H9 (cell line): Measurements from ENCODE around the gene P2RY8. TPM values are rescaled to one million over a fixed set of nuclear protein-coding genes. Genes with fewer than 3 reads are reported as not detected.

Experiments
- DNase-seq: peaks from one replicate; pipeline ENCODE4 v3.0.0-alpha.2; 2017
- H2AFZ ChIP-seq: one replicate; pipeline ENCODE4 v1.6.1; 2013; ENCODE audit warnings: mild to moderate bottlenecking, low read length, control low read depth, moderate library complexity
- H2AK5ac ChIP-seq: 2 replicates; pipeline ENCODE4 v1.6.1; 2013; ENCODE audit warnings: low read length, control low read depth, mixed read lengths; ENCODE audit not compliant: insufficient read length
- H2BK120ac ChIP-seq: one replicate; pipeline ENCODE4 v1.6.1; 2013; ENCODE audit warnings: low read depth, mild to moderate bottlenecking, low read length, control low read depth, inconsistent platforms; ENCODE audit not compliant: poor library complexity, severe bottlenecking
- H2BK12ac ChIP-seq: 2 replicates; pipeline ENCODE4 v1.6.1; 2013; ENCODE audit warnings: low read length, control low read depth, mixed read lengths, low read depth; ENCODE audit not compliant: insufficient read length
- H2BK15ac ChIP-seq: 2 replicates; pipeline ENCODE4 v1.6.1; 2013; ENCODE audit warnings: low read depth, low read length, control low read depth
- H2BK20ac ChIP-seq: one replicate; pipeline ENCODE4 v1.6.1; 2013; ENCODE audit warnings: low read depth, mild to moderate bottlenecking, low read length, control low read depth, inconsistent platforms; ENCODE audit not compliant: poor library complexity, severe bottlenecking
- H2BK5ac ChIP-seq: 2 replicates; pipeline ENCODE4 v1.6.1; 2013; ENCODE audit warnings: low read length, control low read depth, mixed read lengths; ENCODE audit not compliant: insufficient read length
- H3K14ac ChIP-seq: 2 replicates; pipeline ENCODE4 v1.6.1; 2013; ENCODE audit warnings: low read length, control low read depth; ENCODE audit not compliant: insufficient read depth
- H3K18ac ChIP-seq: 2 replicates; pipeline ENCODE4 v1.6.1; 2013; ENCODE audit warnings: low read depth, mild to moderate bottlenecking, mixed read lengths, low read length, control low read depth; ENCODE audit not compliant: insufficient read length
- H3K23ac ChIP-seq: 2 replicates; pipeline ENCODE4 v1.6.1; 2013; ENCODE audit warnings: low read length, control low read depth, mixed read lengths, low read depth; ENCODE audit not compliant: insufficient read length
- H3K23me2 ChIP-seq: 2 replicates; pipeline ENCODE4 v1.6.1; 2013; ENCODE audit warnings: low read depth, mild to moderate bottlenecking, mixed read lengths, low read length, control low read depth; ENCODE audit not compliant: insufficient read length, poor library complexity, severe bottlenecking
- H3K27ac ChIP-seq: 2 replicates; pipeline ENCODE4 v1.5.1; 2013; ENCODE audit warnings: low read length, control low read depth, mixed read lengths, low read depth; ENCODE audit not compliant: insufficient read length
- H3K27me3 ChIP-seq: 2 replicates; pipeline ENCODE4 v1.6.1; 2013; ENCODE audit warnings: low read length, control low read depth, inconsistent platforms; ENCODE audit not compliant: insufficient read depth
- H3K4ac ChIP-seq: 2 replicates; pipeline ENCODE4 v1.6.1; 2013; ENCODE audit warnings: low read depth, mild to moderate bottlenecking, control low read depth, inconsistent platforms, low read length, moderate library complexity
- H3K4me1 ChIP-seq: 2 replicates; pipeline ENCODE4 v1.6.1; 2013; ENCODE audit warnings: low read length, control low read depth, inconsistent platforms; ENCODE audit not compliant: insufficient read depth
- H3K4me2 ChIP-seq: 2 replicates; pipeline ENCODE4 v1.6.1; 2013; ENCODE audit warnings: low read length, control low read depth, mixed read lengths; ENCODE audit not compliant: insufficient read length, insufficient read depth
- H3K56ac ChIP-seq: 2 replicates; pipeline ENCODE4 v1.6.1; 2013; ENCODE audit warnings: low read depth, mild to moderate bottlenecking, mixed read lengths, low read length, control low read depth; ENCODE audit not compliant: insufficient read length
- H3K79me1 ChIP-seq: 2 replicates; pipeline ENCODE4 v1.6.1; 2013; ENCODE audit warnings: low read depth, mild to moderate bottlenecking, moderate library complexity, low read length, control low read depth, inconsistent platforms; ENCODE audit not compliant: insufficient read depth, poor library complexity, severe bottlenecking
- H3K79me2 ChIP-seq: 2 replicates; pipeline ENCODE4 v1.6.1; 2013; ENCODE audit warnings: low read length, control low read depth, inconsistent platforms; ENCODE audit not compliant: insufficient read depth
- H3K9ac ChIP-seq: 2 replicates; pipeline ENCODE4 v1.6.1; 2013; ENCODE audit warnings: low read length, control low read depth, mixed read lengths; ENCODE audit not compliant: insufficient read length; ENCODE audit errors: extremely low read depth
- H3K9me3 ChIP-seq: one replicate; pipeline ENCODE4 v1.6.1; 2013; ENCODE audit warnings: low read depth, low read length, inconsistent platforms; ENCODE audit not compliant: control insufficient read depth
- H3T11ph ChIP-seq: one replicate; pipeline ENCODE4 v1.6.1; 2013; ENCODE audit warnings: mild to moderate bottlenecking, low read length, control low read depth, inconsistent platforms
- H4K20me1 ChIP-seq: one replicate; pipeline ENCODE4 v1.6.1; 2013; ENCODE audit not compliant: control insufficient read depth, insufficient read length, insufficient read depth
- H4K5ac ChIP-seq: 2 replicates; pipeline ENCODE4 v1.6.1; 2013; ENCODE audit warnings: low read depth, mild to moderate bottlenecking, mixed read lengths, low read length, control low read depth; ENCODE audit not compliant: insufficient read length
- H4K8ac ChIP-seq: replicated peaks from 2 replicates; pipeline ENCODE4 v1.6.1; 2013; ENCODE audit warnings: low read length, control low read depth, mixed read lengths, low read depth; ENCODE audit not compliant: insufficient read length
- H4K91ac ChIP-seq: 2 replicates; pipeline ENCODE4 v1.6.1; 2013; ENCODE audit warnings: low read depth, mild to moderate bottlenecking, moderate library complexity, mixed read lengths, low read length, control low read depth; ENCODE audit not compliant: insufficient read length
- H3K27ac Mint-ChIP-seq, 3 experiments: 2 replicates in 2 of 3; 3 replicates in 1 of 3; pipeline ENCODE4 v1.8.0; 2020 to 2021; ENCODE audit warnings: mixed read lengths in 3 of 3, mild to moderate bottlenecking in 1 of 3, moderate library complexity in 1 of 3
- H3K27me3 Mint-ChIP-seq: 2 replicates; pipeline ENCODE4 v1.8.0; 2021; ENCODE audit warnings: low read depth, mild to moderate bottlenecking, moderate library complexity, mixed read lengths
- H3K36me3 Mint-ChIP-seq, 3 experiments: 2 replicates in 2 of 3; 3 replicates in 1 of 3; pipeline ENCODE4 v1.8.0; 2020 to 2021; ENCODE audit warnings: low read depth in 3 of 3, mixed read lengths in 3 of 3; ENCODE audit not compliant: insufficient read depth in 1 of 3
- H3K4me1 Mint-ChIP-seq, 2 experiments: 2 replicates each; pipeline ENCODE4 v1.8.0; 2020; ENCODE audit warnings: mixed read lengths in 2 of 2
- H3K4me3 Mint-ChIP-seq, 2 experiments: 2 replicates in 1 of 2; 3 replicates in 1 of 2; pipeline ENCODE4 v1.8.0; 2020 to 2021; ENCODE audit warnings: mild to moderate bottlenecking in 2 of 2, mixed read lengths in 2 of 2, moderate library complexity in 1 of 2
- H3K9me3 Mint-ChIP-seq, 2 experiments: 2 replicates in 1 of 2; 3 replicates in 1 of 2; pipeline ENCODE4 v1.8.0; 2020; ENCODE audit warnings: mild to moderate bottlenecking in 2 of 2, mixed read lengths in 2 of 2, moderate library complexity in 1 of 2
- WGBS: extraction: QIAGEN DNeasy Blood & Tissue Kit; methylation state at CpG from one replicate; pipeline ENCODE4 v1.1.7; 2013; ENCODE audit warnings: missing lambda C conversion rate, low lambda C conversion rate, mixed read lengths; ENCODE audit not compliant: insufficient read length; ENCODE audit errors: extremely low coverage; 5-methylcytosine and 5-hydroxymethylcytosine counted together
- total RNA-seq: library from RNA; stranded (reverse); gene quantifications from 2 replicates; pipeline ENCODE4 v1.2.1, GENCODE V29; 2021
- TF ChIP-seq, protein P1 (sequence below): fragments of 200-600 bp; sonication (generic); conservative IDR thresholded peaks from 3 replicates; pipeline ENCODE4 v1.8.0; 2021; ENCODE audit warnings: antibody characterized with exemption, mild to moderate bottlenecking

The P2RY8 gene
- total RNA-seq, 1 experiment from 2014 or later, result not detected

DNA sequence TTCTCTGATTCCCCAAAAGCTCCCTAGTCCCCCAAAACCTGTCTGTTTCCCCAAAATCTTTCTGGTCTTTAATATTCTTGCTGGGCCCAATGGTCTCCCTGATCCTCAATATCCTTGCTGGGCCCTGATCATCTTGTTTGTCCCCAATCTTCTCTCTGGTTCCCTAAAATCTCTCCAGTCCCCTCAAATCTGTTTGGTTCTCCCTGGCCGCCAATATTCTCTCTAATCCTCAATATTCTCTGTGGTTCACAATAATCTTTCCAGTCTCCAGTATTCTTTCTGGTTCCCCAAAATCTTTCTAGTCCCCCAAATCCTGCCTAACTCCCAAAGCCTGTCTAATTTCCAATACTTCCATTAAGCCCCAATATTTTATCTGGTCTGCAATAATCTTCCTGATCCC lies 18.5 kb downstream of the P2RY8 start:
- no peaks in the 10 kb centered on the region; the same call in 1 of the 2 replicates for H3K4me1 ChIP-seq
- H4K91ac ChIP-seq, result no peak overlapping the region
- H2AK5ac ChIP-seq, result no peak overlapping the region
- no peak overlapping the region for H4K5ac ChIP-seq
- no peaks in the 10 kb centered on the region for H4K20me1 ChIP-seq
- H3K9me3 Mint-ChIP-seq, result peaks cover 13 to 16% of the 10 kb centered on the region in 2 experiments
- no peak overlapping the region for H2BK12ac ChIP-seq
- H3K18ac ChIP-seq, result no peak overlapping the region
- TF ChIP-seq, protein P1, sequence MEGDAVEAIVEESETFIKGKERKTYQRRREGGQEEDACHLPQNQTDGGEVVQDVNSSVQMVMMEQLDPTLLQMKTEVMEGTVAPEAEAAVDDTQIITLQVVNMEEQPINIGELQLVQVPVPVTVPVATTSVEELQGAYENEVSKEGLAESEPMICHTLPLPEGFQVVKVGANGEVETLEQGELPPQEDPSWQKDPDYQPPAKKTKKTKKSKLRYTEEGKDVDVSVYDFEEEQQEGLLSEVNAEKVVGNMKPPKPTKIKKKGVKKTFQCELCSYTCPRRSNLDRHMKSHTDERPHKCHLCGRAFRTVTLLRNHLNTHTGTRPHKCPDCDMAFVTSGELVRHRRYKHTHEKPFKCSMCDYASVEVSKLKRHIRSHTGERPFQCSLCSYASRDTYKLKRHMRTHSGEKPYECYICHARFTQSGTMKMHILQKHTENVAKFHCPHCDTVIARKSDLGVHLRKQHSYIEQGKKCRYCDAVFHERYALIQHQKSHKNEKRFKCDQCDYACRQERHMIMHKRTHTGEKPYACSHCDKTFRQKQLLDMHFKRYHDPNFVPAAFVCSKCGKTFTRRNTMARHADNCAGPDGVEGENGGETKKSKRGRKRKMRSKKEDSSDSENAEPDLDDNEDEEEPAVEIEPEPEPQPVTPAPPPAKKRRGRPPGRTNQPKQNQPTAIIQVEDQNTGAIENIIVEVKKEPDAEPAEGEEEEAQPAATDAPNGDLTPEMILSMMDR, result no peak
- no peaks in the 10 kb centered on the region for H3K9me3 ChIP-seq
- H3K14ac ChIP-seq, result no peak overlapping the region
- no peaks in the 10 kb centered on the region for H3K36me3 Mint-ChIP-seq
- peaks cover 5% of the 10 kb centered on the region; the same call in 1 of the 2 replicates for H3K27me3 Mint-ChIP-seq
- no peak overlapping the region for H4K8ac ChIP-seq
- no peak overlapping the region for H2BK20ac ChIP-seq
- no peak overlapping the region for H2BK5ac ChIP-seq
- no peak overlapping the region for H3K27ac Mint-ChIP-seq
- no peak overlapping the region for H2BK120ac ChIP-seq
- H3K23ac ChIP-seq, result no peak overlapping the region
- H3K79me1 ChIP-seq, result no peaks in the 10 kb centered on the region
- no peak overlapping the region for H3K4me3 Mint-ChIP-seq
- no peak for DNase-seq
- no peak overlapping the region for H3K27ac ChIP-seq
- no peak overlapping the region for H3K56ac ChIP-seq
- no peak overlapping the region for H3K4ac ChIP-seq
- H3K23me2 ChIP-seq, result no peaks in the 10 kb centered on the region
- H2AFZ ChIP-seq, result no peak overlapping the region
- H2BK15ac ChIP-seq, result no peak overlapping the region
- H3K27me3 ChIP-seq, result no peaks in the 10 kb centered on the region
- H3T11ph ChIP-seq, result no peak overlapping the region
- no peaks in the 10 kb centered on the region for H3K79me2 ChIP-seq
- no peak overlapping the region for H3K4me2 ChIP-seq
- WGBS, result no CpG with 5 or more reads among the region's 1 CpG
- peaks cover 6 to 10% of the 10 kb centered on the region in 2 experiments for H3K4me1 Mint-ChIP-seq
- H3K9ac ChIP-seq, result no peak overlapping the region
